HepG2 (cell line): ENCODE results near the gene RPS19BP1. TPM values are rescaled to one million over a fixed set of nuclear protein-coding genes. Genes with fewer than 3 reads are reported as not detected.

Experiments
- ARID3A ChIP-seq: IDR thresholded peaks from 2 replicates; pipeline ENCODE4 v1.6.1; 2012; ENCODE audit warnings: low read depth, low read length, improper control_type of control experiment
- ERF ChIP-seq: IDR thresholded peaks from 2 replicates; pipeline ENCODE4 v1.6.1; 2018; ENCODE audit warnings: missing biosample characterization, missing genetic modification reagents
- MATR3 ChIP-seq: sonication (generic); formaldehyde crosslinking; IDR thresholded peaks from 2 replicates; pipeline ENCODE4 v1.4.0; 2020; ENCODE audit warnings: missing genetic modification reagents
- MBD4 ChIP-seq: IDR thresholded peaks from 2 replicates; pipeline ENCODE4 v1.6.1; 2012; ENCODE audit warnings: low read length, inconsistent platforms, borderline replicate concordance
- MEF2D ChIP-seq: sonication (generic); formaldehyde crosslinking; IDR thresholded peaks from 2 replicates; pipeline ENCODE4 v1.5.1; 2020; ENCODE audit warnings: mild to moderate bottlenecking, missing genetic modification reagents
- MTF2 ChIP-seq: sonication (generic); formaldehyde crosslinking; IDR thresholded peaks from 2 replicates; pipeline ENCODE4 v1.5.0; 2020; ENCODE audit warnings: missing genetic modification reagents, borderline replicate concordance
- NAIF1 ChIP-seq: sonication (generic); formaldehyde crosslinking; IDR thresholded peaks from 2 replicates; pipeline ENCODE4 v1.5.0; 2020; ENCODE audit warnings: mild to moderate bottlenecking, missing genetic modification reagents, borderline replicate concordance
- SATB2 ChIP-seq: sonication (generic); formaldehyde crosslinking; IDR thresholded peaks from 2 replicates; pipeline ENCODE4 v1.5.0; 2020; ENCODE audit warnings: missing genetic modification reagents
- ZBTB25 ChIP-seq: IDR thresholded peaks from 2 replicates; pipeline ENCODE4 v1.6.1; 2018; ENCODE audit warnings: missing genetic modification reagents
- ZNF180 ChIP-seq: sonication (generic); formaldehyde crosslinking; IDR thresholded peaks from 2 replicates; pipeline ENCODE4 v1.4.0; 2020; ENCODE audit warnings: low read depth, missing genetic modification reagents, borderline replicate concordance
- ZNF30 ChIP-seq: sonication (generic); formaldehyde crosslinking; IDR thresholded peaks from 2 replicates; pipeline ENCODE4 v1.5.0; 2020; ENCODE audit warnings: mild to moderate bottlenecking, missing genetic modification reagents
- ZNF644 ChIP-seq: IDR thresholded peaks from 2 replicates; pipeline ENCODE4 v1.6.1; 2016; ENCODE audit warnings: low read depth
- ZNF652 ChIP-seq: IDR thresholded peaks from 2 replicates; pipeline ENCODE4 v1.6.1; 2016; ENCODE audit warnings: low read depth, borderline replicate concordance
- ZNF800 ChIP-seq: sonication (generic); formaldehyde crosslinking; IDR thresholded peaks from 2 replicates; pipeline ENCODE4 v1.4.0; 2020; ENCODE audit warnings: missing genetic modification reagents
- polyA plus RNA-seq, 8 experiments: library from polyadenylated mRNA; depleted of rRNA in 3 of 8; stranded (reverse) in 7 of 8; unstranded in 1 of 8; fragments of >200 nt; fragmentation: Illumina TruSeq in 4 of 8; extraction: Trizol in 4 of 8; gene quantifications; 2 replicates each; pipeline versions ENCODE4 v1.2.1 to v1.2.3, GENCODE V29; 2011 to 2016; ENCODE audit warnings: low read depth in 4 of 8, missing spikeins in 1 of 8, mixed read lengths in 1 of 8; ENCODE audit not compliant: insufficient read depth in 1 of 8
- total RNA-seq, 5 experiments: library from RNA; depleted of rRNA; stranded (reverse); fragments of >200 nt; fragmentation: Illumina TruSeq; extraction: Trizol; gene quantifications; 2 replicates each; pipeline ENCODE4 v1.2.3, GENCODE V29; 2016; ENCODE audit warnings: low read depth in 1 of 5
- TF ChIP-seq, protein P1 (sequence below): sonication (generic); formaldehyde crosslinking; IDR thresholded peaks from 2 replicates; pipeline ENCODE4 v1.4.0; 2020; ENCODE audit warnings: missing genetic modification reagents
- TF ChIP-seq, protein P2 (sequence below): sonication (generic); formaldehyde crosslinking; IDR thresholded peaks from 2 replicates; pipeline ENCODE4 v1.4.0; 2020; ENCODE audit warnings: missing genetic modification reagents

RPS19BP1 gene
- total and polyA plus RNA-seq, 2 of the 13 experiments (the other 11 are each of a cell fraction or from before 2014, with no cell fraction given) = 44.3 to 81.3 TPM

DNA sequence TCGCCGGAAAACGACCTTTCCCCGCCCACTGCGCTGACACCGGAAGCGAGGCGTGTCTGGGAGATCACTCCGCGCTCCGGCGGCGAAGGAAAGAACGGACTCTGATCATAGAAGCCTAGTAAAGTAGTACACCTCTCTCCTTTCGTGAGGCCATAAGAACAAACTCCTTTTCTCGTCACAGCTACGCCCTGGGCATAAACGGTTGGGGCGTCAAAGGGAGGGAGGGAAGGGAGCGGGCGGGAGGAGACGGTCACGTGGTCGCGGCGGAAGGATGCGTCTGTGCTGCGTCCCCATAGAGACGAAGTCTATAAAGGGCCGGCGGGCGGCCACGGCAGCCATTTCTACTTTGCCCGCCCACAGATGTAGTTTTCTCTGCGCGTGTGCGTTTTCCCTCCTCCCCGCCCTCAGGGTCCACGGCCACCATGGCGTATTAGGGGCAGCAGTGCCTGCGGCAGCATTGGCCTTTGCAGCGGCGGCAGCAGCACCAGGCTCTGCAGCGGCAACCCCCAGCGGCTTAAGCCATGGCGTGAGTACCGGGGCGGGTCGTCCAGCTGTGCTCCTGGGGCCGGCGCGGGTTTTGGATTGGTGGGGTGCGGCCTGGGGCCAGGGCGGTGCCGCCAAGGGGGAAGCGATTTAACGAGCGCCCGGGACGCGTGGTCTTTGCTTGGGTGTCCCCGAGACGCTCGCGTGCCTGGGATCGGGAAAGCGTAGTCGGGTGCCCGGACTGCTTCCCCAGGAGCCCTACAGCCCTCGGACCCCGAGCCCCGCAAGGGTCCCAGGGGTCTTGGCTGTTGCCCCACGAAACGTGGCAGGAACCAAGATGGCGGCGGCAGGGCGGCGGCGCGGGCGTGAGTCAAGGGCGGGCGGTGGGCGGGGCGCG, 12.1 kb downstream of the RPS19BP1 start, which contains the start of gene ATF4 (continued):
- TF ChIP-seq, protein P1, sequence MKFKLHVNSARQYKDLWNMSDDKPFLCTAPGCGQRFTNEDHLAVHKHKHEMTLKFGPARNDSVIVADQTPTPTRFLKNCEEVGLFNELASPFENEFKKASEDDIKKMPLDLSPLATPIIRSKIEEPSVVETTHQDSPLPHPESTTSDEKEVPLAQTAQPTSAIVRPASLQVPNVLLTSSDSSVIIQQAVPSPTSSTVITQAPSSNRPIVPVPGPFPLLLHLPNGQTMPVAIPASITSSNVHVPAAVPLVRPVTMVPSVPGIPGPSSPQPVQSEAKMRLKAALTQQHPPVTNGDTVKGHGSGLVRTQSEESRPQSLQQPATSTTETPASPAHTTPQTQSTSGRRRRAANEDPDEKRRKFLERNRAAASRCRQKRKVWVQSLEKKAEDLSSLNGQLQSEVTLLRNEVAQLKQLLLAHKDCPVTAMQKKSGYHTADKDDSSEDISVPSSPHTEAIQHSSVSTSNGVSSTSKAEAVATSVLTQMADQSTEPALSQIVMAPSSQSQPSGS = peak; percentile 13; the same call in 1 of the 2 replicates
- TF ChIP-seq SATB2 (CRISPR knock-in tag) = no peak
- no peak for TF ChIP-seq MATR3 (CRISPR knock-in tag)
- no peak for TF ChIP-seq ARID3A
- TF ChIP-seq MEF2D (CRISPR knock-in tag) = no peak; the same call in 1 of the 2 replicates
- TF ChIP-seq ZBTB25 (CRISPR knock-in tag) = no peak
- no peak for TF ChIP-seq ZNF652
- TF ChIP-seq ZNF644 = no peak
- TF ChIP-seq MBD4 = no peak
- TF ChIP-seq, protein P2, sequence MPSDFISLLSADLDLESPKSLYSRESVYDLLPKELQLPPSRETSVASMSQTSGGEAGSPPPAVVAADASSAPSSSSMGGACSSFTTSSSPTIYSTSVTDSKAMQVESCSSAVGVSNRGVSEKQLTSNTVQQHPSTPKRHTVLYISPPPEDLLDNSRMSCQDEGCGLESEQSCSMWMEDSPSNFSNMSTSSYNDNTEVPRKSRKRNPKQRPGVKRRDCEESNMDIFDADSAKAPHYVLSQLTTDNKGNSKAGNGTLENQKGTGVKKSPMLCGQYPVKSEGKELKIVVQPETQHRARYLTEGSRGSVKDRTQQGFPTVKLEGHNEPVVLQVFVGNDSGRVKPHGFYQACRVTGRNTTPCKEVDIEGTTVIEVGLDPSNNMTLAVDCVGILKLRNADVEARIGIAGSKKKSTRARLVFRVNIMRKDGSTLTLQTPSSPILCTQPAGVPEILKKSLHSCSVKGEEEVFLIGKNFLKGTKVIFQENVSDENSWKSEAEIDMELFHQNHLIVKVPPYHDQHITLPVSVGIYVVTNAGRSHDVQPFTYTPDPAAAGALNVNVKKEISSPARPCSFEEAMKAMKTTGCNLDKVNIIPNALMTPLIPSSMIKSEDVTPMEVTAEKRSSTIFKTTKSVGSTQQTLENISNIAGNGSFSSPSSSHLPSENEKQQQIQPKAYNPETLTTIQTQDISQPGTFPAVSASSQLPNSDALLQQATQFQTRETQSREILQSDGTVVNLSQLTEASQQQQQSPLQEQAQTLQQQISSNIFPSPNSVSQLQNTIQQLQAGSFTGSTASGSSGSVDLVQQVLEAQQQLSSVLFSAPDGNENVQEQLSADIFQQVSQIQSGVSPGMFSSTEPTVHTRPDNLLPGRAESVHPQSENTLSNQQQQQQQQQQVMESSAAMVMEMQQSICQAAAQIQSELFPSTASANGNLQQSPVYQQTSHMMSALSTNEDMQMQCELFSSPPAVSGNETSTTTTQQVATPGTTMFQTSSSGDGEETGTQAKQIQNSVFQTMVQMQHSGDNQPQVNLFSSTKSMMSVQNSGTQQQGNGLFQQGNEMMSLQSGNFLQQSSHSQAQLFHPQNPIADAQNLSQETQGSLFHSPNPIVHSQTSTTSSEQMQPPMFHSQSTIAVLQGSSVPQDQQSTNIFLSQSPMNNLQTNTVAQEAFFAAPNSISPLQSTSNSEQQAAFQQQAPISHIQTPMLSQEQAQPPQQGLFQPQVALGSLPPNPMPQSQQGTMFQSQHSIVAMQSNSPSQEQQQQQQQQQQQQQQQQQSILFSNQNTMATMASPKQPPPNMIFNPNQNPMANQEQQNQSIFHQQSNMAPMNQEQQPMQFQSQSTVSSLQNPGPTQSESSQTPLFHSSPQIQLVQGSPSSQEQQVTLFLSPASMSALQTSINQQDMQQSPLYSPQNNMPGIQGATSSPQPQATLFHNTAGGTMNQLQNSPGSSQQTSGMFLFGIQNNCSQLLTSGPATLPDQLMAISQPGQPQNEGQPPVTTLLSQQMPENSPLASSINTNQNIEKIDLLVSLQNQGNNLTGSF = peak; percentile 55
- no peak for TF ChIP-seq NAIF1 (CRISPR knock-in tag)
- peak; percentile 63 for TF ChIP-seq ERF
- peak; percentile 94; the same call in 1 of the 2 replicates for TF ChIP-seq ZNF180 (CRISPR knock-in tag)
- TF ChIP-seq ZNF30 (CRISPR knock-in tag) = no peak
- peak; percentile 72; the same call in 1 of the 2 replicates for TF ChIP-seq ZNF800 (CRISPR knock-in tag)
- TF ChIP-seq MTF2 (CRISPR knock-in tag) = no peak
